HG02610 (cell line): ENCODE data around the gene MSL3B.
"Not testable (repeated sequence)": the region's sequence is repeated elsewhere in the genome, so short reads cannot be mapped to it uniquely, and the experiment has no call there.

Experiments
- ATAC-seq: cut with Tn5 transposase; IDR thresholded peaks from one replicate; pipeline ENCODE4 v1.9.1; 2021; ENCODE audit warnings: mild to moderate bottlenecking, moderate library complexity; ENCODE audit not compliant: unreplicated experiment

Gene MSL3B

DNA sequence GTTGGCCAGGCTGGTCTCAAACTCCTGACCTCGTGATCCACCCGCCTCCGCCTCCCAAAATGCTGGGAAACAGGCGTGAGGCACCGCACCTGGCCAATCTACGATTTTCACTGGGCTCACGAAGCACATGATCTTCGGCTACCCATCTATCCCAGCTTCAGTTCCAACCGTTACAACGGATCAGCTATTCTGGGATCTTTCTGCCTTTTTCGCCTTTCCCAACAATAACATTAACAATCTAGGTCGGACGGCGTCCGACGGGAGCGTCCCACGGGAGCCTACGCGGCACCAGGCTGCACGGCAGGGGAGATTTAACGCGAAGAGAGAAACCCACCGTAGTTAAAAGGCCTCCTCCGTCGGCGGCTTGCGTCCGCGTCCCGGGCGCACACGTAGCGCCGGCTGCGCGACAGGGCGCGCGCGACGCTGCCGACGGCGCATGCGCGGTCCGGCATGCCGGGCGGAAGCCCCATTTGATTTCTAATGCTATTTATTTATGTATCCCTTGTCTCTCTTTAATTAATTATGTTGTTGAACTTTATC lies at the start of gene MSL3B:
MSL3B (minus strand) TSS at position 394 of the 540 bp plus-strand sequence.
- ATAC-seq: peak; percentile 66

DNA sequence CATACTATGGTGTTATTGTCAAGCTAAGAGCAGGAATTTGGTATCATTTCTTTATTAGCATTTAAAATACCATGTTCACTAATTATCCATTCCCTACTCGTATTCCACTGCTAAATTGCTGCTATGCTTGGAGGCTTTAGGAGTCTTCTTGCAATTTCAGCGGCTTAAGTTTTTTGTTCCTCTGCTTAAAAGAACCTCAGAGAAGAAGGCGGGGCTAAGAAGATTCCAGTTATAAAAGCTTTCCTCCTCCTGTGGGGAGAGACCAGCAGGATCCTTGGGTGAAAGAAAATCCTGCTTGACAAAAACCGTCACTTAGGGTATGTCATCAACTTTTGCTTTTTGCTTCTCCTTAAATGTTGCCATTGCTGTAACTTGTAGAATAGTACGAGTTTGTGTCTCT lies 48.9 kb upstream of the MSL3B start, which contains the start of gene TRPM8:
TRPM8 (plus strand) TSS at position 258 of the 400 bp plus-strand sequence. CDS start 9,165 bp downstream, outside the sequence.
- ATAC-seq: no peak

DNA sequence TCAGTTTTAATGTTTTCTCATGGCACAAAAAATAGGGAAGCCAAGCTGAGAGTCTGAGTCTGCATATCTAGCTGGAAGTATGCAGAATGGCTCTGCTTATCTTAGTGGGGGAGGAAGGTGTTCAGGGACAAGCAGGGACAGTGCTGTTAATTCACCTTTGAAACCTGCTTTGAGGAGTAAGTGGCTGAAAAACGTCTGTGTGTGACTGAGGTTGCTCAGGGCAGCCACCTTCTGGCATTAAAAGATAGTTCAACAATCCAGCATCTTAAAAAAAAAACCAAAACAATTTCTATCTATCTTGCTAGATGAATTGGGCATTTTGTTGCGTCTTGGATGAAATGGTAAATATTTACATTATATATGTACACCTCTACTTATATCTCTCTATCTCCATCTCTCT lies 46.9 kb upstream of the MSL3B start:
- ATAC-seq: no peak

DNA sequence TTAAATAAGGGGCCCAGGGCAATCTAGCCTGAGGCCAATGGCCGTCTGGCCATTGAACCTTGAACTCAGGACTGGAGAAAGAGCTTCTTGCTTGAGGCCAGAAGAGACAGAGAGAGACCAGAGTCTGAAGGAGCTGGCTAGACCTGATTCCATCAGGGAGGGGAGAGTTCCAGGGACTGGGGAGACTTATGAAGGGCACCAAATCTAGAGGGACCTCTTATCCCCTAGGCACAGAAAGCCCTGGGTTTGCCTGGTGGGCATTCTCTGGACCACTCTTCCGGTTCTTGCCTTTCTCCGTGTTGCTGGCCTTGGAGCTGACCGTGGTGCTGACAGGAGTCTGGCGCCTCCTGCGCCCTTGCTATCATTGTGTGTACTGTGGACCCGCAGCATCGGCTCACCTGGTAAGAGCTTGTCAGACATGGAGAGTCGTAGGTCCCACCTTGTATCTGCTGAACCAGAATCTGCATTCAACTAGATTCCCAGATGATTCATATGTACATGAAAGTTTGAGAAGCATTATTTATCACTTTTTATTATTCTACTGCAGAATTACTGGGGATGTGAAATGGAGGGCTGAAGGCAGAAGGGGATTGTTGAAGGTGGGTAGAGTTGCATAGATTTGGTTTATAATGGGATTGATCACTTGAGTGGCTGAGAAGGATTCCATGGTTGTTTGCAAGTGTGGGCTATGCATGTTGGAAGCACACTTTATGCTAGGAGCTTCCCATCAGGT lies 44.7 kb upstream of the MSL3B start:
- no peak for ATAC-seq

DNA sequence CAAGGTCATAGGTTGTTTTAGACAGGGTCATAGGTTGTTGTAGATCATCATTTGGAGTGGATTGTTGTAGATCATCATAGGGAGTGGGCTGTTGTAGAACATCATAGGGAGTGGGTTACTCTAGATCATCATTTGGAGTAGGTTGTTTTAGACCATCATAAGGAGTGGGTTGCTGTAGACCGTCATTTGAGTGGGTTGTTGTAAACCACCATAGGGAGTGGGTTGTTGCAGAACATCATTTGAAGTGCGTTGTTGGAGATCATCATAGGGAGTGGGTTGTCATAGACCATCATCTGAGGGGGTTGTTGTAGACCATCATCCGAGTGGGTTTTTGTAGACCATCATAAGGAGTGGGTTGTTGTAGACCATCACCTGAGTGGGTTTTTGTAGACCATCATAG lies 39.4 kb upstream of the MSL3B start:
- ATAC-seq: no peak

DNA sequence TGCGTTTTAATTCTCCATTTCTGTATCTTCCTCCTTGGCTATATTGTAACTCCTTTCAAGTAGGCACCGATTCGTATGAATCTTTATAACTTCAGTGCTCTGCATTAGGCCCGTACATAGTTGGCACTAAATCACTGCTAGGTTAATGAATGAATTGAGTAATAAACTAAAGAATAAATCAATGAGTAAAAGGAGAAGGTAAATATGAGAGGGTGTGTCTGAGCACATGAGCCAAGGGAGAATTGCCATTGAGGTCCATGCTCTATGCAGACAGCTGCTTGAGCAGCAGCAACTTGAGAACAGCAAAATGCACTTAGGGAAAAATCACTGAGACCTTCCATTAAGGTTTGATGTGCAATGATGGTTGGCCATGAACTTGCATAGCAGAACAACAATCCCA lies 37.8 kb upstream of the MSL3B start:
- ATAC-seq: no peak

DNA sequence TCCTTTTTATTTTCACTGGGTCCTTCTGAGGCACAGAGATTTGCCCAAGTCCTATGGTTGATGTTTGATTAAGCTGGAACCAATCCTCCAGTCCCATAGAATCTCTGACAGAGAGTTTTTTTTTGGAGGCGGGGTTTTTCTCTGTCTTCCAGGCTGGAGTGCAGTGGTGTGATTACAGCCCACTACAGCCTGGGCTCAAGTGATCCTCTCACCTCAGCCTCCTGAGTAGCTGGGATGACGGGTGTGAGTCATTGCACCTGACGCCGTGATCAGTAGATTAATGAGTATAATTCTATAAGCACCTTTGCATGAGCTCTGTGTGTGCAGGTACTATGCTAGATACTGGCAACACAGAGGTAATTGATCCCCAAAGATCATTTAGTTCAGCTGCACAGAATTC lies 33.7 kb upstream of the MSL3B start:
- no peak for ATAC-seq

DNA sequence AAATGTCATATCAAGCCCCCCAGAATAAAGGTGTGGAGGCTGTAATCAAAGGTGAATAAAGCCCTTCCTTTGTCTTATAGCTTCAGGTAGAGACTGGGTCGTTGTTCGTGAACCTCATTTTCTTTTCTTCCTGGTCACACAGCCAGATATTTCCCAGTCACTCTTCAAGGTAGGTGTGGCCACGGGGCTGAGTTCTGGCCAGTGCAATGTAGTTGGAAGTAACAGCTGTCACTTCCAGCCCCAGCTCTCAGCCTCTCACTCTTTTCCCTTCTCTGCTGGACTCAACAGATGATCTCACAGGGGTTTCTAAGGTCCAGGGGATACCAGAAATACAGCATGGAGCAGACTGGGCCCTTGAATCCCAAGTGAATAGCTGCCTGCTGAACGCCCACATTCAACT lies 33.2 kb upstream of the MSL3B start:
- ATAC-seq: no peak

DNA sequence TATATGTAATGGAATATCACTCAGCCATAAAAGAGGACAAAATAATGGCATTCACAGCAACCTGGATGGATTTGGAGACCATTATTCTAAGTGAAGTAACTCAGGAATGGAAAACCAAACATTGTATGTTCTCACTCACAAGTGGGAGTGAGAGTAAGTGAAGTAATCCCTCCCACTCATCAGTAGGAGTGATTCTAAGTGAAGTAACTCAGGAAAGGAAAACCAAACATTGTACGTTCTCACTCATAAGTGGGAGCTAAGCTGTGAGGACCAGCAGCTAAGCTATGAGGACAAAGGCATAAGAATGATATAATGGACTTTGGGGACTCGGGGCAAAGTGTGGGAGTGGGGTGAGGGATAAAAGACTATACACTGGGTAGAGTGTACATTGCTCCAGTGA lies 28.1 kb upstream of the MSL3B start:
- ATAC-seq: not testable (repeated sequence)

DNA sequence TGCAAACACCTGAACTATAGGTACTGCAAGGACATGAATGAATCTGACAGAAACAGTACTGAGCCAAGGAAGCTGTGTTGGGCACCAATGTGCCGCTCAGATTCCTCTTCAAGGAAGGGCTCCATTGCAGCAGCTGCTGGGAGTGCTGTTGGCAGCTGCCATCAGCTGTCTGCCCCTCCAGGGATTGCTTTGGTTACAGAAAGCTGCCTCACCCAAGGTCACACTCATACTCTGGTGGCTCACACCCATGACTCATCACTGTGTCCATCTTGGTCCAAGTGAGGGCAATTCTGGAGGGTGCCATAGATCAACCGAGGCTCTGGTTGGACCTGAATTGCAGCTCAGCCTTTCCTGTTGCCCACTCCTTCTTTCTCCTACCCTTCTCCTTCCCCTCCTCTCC lies 24.6 kb upstream of the MSL3B start:
- no peak for ATAC-seq

DNA sequence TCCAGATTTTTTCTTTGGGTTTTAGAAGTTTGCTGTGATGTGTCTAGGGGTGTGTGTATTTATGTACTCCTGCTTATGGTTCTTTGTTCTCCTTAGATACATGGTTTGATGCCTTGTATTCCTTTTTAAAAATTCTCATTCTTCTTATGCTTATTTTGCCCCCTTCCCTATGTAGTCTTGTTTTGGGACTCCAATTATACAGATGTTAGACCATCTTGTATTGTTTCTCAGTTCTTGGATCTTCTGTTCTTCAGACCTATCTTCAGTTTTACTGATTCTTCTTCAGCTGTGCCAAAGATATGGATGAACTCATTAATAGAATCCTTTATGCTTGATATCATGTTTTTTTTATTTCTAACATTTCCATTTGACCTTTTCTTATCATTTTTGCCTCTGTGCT lies 14.2 kb upstream of the MSL3B start:
- no peak for ATAC-seq

DNA sequence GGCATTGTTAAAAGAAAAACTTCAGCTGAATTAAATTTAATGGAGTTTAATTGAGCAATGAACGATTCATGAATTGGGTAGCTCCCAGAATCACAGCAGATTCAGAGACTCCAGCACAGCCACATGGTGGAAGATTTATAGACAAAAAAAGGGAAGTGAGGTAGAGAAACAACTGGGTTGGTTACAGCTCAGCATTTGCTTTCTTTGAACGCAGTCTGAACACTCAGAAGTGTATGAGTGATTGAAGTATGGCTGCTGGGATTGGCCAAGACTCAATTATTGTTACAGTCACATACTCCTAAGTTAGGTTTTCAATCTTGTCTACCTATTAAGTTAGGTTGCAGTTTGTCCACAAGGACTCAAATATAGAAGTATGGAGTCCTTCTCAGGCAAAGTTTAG lies 3.9 kb upstream of the MSL3B start:
- ATAC-seq: not testable (repeated sequence)

DNA sequence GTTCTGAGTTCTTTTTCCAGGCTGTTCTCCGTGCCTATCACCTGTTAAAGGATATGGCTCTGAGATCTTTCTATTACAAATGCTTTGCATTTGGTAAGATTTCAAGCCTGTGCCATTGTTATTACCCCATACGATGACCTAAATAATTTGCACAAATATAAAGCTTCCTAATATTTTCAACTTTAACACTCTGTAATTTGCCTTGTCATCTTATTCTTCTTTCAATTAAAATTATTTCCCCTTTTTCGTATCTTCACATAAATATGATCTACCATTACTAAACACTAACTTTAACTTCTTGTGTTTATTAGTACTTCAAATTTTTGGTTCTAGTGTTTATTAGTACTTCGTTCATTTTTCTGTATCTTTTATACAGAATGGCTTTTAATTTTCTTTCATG lies 3.2 kb upstream of the MSL3B start:
- no peak for ATAC-seq

DNA sequence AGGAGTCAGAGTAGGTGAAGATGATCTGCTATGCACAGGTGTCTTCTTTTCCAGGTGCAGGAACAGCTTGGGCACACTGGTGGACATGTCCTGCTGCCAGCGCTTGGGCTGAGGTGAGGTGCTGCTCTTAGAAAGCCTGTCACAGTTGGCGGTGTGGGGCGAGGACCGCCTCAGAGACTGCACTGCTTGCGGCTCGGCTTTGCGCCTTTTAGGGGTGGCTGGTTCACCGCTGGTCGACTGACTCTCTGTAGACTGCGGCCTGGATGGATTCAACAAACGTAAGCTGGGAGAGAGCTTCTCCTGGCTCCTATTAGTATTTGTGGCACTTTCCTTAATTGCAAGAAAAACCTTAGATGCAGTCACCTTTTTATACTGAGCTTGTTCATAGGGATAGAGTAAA lies 1.7 kb downstream of the MSL3B start:
- no peak for ATAC-seq

DNA sequence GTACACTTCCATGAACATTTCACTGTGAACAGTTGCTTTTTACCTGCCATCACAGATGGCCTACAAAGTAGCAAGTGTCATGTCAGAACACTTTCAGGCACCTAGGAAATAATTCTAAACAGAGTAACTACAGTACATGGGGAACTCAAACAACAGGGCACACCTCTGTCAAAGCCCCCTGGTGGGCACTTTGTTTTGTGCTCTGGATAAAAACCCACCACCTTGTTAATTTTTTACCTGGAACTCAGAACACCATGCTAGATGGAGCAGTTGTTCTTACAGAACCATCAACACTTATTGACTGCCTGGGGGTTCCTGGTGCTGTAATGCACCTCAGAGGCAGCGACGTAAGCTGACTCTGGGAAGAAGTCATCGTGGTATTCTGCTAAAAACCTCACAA lies 2.3 kb downstream of the MSL3B start:
- ATAC-seq: no peak

DNA sequence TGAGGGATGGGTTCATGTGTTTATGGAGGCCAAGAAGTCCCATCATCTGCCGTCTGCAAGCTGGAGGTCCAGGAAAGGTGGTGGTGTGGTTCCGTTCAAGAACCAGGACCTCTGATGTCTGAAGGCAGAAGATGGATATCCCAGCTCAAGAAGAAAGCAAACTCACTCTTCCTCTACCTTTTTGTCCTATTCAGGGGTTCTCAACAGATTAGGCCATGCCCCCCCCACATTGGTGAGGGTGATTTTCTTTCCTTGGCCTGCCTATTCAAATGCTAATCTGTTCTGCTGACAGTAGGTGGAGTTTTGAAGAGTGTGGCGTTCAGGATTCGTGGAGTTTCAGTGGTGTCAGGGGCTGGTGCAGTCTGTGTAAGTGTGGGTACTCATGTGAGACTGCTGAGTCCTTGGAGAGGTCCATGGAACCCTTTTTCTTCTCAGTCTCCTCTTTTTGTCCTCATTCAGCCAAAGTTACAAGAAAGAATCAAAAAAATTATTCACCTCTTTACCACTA lies 5.9 kb downstream of the MSL3B start:
- no peak for ATAC-seq

DNA sequence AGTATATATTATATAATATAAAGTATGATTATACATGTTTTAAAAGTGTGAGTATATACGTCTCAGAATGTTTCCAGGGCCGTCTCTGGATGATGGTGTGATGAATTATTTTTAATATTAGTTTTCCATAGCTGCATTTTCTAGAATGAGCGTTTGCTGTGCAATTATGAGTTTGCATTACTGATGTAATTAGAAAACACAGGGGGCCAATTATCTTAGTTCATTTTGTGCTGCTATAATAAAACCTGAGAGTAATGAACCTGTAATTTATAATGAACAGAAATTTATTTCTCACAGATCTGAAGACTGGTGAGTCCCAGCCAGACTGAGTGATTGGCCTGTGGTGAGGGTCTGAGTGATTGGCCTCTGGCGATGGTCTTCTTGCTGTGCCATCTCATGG lies 9.9 kb downstream of the MSL3B start:
- no peak for ATAC-seq

DNA sequence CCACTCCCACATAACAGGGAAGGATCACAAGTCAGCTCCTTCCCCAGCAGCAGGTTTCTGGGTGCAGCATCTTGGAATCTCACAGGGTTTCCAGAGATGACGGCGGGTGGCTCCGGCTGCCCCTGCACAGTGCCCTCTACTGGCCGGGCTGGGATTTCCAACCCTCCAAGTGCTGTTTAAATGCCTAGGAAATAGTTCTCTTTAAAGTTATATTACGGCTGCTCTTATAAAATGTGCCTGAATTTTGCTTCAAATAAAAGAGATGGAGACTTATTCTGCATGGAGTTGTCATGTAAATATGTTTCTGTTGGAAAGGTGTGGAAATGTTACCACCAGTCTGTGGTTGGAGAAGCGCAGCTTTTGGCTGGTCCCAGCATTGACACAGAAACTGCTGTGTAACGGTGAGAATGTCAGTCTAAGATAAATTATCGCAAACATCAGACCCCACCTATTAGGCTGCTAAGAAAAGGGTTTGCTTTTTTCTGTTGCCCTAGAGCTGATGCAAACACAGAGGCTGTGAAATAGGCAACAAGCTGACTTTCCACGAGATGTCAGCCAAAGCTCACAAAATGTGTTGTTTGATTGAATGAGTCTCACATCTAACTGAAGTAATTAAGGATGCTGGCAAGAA lies 10.6 kb downstream of the MSL3B start:
- ATAC-seq: no peak

DNA sequence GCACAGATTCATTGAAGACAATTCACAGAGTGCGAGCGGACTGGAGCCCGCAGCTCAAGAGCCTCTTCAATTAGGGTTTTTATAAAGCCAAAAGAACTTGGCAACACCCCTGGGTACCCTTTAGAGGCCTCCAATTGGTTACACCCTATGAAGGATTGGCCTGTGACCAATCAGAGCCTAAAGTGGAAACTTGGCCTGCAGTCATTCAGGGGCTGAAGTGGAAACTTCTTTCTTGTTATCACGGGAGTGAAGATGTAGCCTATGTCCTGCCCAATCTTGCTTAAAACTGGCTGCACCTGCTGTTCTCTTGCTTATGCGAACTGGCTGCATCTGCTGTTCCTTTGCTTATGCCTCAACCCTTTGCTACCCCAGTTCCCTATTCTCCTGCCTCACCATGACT lies 12.0 kb downstream of the MSL3B start:
- no peak for ATAC-seq

DNA sequence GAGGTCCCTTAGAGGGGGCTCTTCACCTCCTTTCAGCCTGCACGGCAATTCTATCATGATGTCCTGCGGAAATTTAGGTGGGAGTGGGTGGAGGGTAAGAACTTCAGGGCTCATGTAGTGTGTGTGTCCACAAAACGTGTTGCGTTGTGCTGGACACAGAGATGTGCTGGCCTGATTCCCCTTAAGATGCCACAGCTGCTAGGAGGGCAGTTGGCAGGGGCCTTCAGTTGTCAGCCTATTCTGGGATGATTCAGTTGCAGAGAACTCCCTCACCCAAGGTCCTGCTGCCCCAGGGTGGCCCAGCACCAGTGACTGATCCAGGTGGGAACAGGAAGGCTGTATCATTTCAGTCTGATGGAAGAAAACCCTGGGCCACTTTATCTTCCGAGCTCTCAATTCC lies 12.8 kb downstream of the MSL3B start:
- no peak for ATAC-seq

DNA sequence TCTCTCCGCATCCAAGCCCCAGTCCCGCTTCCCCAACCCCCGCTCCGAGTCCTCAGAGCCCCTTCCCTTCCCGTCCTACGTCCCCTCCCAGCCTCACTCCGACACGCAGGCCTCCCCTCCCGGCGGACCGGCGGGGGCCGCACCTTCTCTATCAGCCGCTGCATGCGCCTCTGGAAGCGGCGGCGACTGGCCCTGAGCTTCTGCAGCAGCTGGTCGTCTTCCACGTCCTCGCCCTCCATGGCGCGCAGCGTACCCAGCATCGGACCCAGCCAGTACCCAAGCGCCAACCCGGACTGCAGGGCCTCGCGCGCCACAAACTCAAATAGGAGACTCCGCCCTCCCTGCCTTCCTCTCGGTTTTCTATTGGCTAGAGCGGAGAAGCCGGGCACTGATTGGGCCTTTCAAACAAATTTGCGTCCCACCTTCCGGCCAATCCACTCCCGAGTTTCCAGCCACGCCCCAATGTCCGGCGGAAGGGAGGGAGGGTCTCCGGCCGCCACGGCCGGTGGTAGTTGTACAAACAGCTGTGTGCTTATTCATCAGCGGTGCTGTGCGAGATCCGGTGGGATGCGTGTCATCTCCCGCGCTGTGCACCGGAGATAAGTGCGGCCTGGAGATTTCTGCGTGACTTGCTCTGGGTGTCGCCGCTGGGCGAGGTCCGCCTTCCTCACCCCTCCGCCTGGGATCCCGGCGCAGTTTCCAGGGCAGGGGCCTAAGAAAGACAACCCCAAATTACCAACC lies 13.8 kb downstream of the MSL3B start, which contains the start of gene HJURP:
HJURP (minus strand) TSS at position 295 of the 741 bp plus-strand sequence; CDS start at position 260, 35 bp downstream.
- ATAC-seq: peak; percentile 95
